ENCODE results near the gene ANKRD44.

Gene ANKRD44

GRCh38 chr2:196956069-196956468, 354.5 kb downstream of the ANKRD44 start:
- H3K27me3 ChIP-seq (ENCODE audit: insufficient read depth, low read length, poor library complexity): no peaks in the 10 kb centered on the region
- no peak for DNase-seq
- no peak for TF ChIP-seq CTCF (IDR thresholded peaks at IDR 0.05; ENCODE audit: borderline replicate concordance, extremely low read depth, low read length, poor library complexity, severe bottlenecking)
- no peaks in the 10 kb centered on the region for H3K9me3 ChIP-seq (ENCODE audit: insufficient read depth, low read length, severe bottlenecking)
- H3K4me2 ChIP-seq (ENCODE audit: insufficient read depth, low read length): no peak overlapping the region
- H3K4me1 ChIP-seq (ENCODE audit: insufficient read depth, low read length): no peaks in the 10 kb centered on the region
- H3K9ac ChIP-seq (ENCODE audit: low read depth, low read length): no peak overlapping the region
- no peak overlapping the region for H3K27ac ChIP-seq (ENCODE audit: low read length)
- no peak overlapping the region for H2AFZ ChIP-seq (ENCODE audit: low read depth, low read length)
- no peak for ATAC-seq (ENCODE audit: insufficient read depth, low read depth)
- no peak overlapping the region for H3K4me3 ChIP-seq (ENCODE audit: low read depth in 1 of 2, low read length in 2 of 2)
- no peaks in the 10 kb centered on the region for H3K79me2 ChIP-seq (ENCODE audit: insufficient read depth, low read length)
- no peaks in the 10 kb centered on the region for H3K36me3 ChIP-seq (ENCODE audit: insufficient read depth, low read length)
- no peaks in the 10 kb centered on the region for H4K20me1 ChIP-seq (ENCODE audit: insufficient read depth, low read length)

DNA sequence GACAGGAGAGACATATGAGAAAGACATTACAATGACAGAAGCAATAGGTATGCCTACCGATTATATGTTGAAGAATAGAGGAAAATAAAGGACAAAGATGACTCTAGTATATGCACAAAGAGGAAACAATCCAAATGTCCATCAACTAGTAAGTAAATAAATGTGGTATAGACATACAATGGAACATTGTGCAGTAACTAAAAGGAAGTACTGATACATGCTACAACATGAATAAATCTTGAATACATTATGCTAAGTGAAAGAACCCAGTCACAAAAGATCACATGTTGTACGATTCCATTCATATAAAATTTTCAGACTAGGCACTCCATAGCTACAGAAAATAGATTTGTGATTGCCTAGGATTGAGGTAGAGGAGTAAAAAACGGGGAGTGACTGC, 355.5 kb downstream of the ANKRD44 start:
- TF ChIP-seq CTCF (IDR thresholded peaks at IDR 0.05; ENCODE audit: borderline replicate concordance, extremely low read depth, low read length, poor library complexity, severe bottlenecking) (no peak), EZH2 (IDR thresholded peaks at IDR 0.05; ENCODE audit: borderline replicate concordance, low read depth, low read length, severe bottlenecking) (no peak)
- no peak overlapping the region for H2AFZ ChIP-seq (ENCODE audit: low read depth, low read length)
- H3K79me2 ChIP-seq (ENCODE audit: insufficient read depth, low read length): no peaks in the 10 kb centered on the region
- no peaks in the 10 kb centered on the region for H3K9me3 ChIP-seq (ENCODE audit: insufficient read depth, low read length, severe bottlenecking)
- no peaks in the 10 kb centered on the region for H3K4me1 ChIP-seq (ENCODE audit: insufficient read depth, low read length)
- H3K36me3 ChIP-seq (ENCODE audit: insufficient read depth, low read length): no peaks in the 10 kb centered on the region
- no peaks in the 10 kb centered on the region for H3K27me3 ChIP-seq (ENCODE audit: insufficient read depth, low read length, poor library complexity)
- no peak for ATAC-seq (ENCODE audit: insufficient read depth, low read depth)
- no peak overlapping the region for H3K27ac ChIP-seq (ENCODE audit: low read length)
- H3K9ac ChIP-seq (ENCODE audit: low read depth, low read length): no peak overlapping the region
- no peak overlapping the region for H3K4me3 ChIP-seq (ENCODE audit: low read depth in 1 of 2, low read length in 2 of 2)
- DNase-seq: no peak
- H4K20me1 ChIP-seq (ENCODE audit: insufficient read depth, low read length): no peaks in the 10 kb centered on the region
- no peak overlapping the region for H3K4me2 ChIP-seq (ENCODE audit: insufficient read depth, low read length)

DNA sequence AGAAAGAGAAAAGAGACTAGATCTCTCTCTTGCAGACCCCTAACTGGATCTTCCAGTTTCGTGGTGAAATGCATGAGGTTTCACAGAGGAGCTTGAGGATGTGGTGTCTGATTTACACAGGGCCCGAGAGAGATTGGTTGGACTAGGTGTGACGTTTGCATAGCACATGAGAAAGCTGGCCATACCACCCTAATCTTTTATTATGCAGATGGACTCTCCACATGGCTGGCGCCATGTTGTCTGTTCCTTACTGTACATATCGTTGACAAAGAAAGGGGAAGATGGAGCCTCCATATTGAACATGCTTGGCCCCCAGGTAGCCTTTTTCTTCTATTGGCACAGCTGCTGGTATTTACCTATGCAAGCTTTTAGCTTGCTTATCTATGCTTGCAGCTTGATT, 356.6 kb downstream of the ANKRD44 start:
- H3K4me2 ChIP-seq (ENCODE audit: insufficient read depth, low read length): no peak overlapping the region
- H3K36me3 ChIP-seq (ENCODE audit: insufficient read depth, low read length): no peaks in the 10 kb centered on the region
- DNase-seq (no peak), ATAC-seq (ENCODE audit: insufficient read depth, low read depth) (peak; percentile 48; the same call in 1 of the 3 replicates)
- H3K4me3 ChIP-seq (ENCODE audit: low read depth in 1 of 2, low read length in 2 of 2): no peak overlapping the region
- H3K9ac ChIP-seq (ENCODE audit: low read depth, low read length): no peak overlapping the region
- no peaks in the 10 kb centered on the region for H3K79me2 ChIP-seq (ENCODE audit: insufficient read depth, low read length)
- H2AFZ ChIP-seq (ENCODE audit: low read depth, low read length): no peak overlapping the region
- H3K9me3 ChIP-seq (ENCODE audit: insufficient read depth, low read length, severe bottlenecking): no peaks in the 10 kb centered on the region
- no peak overlapping the region for H3K27ac ChIP-seq (ENCODE audit: low read length)
- H3K27me3 ChIP-seq (ENCODE audit: insufficient read depth, low read length, poor library complexity): no peaks in the 10 kb centered on the region
- peaks cover 3% of the 10 kb centered on the region; the same call in 1 of the 2 replicates for H3K4me1 ChIP-seq (ENCODE audit: insufficient read depth, low read length)
- TF ChIP-seq CTCF (IDR thresholded peaks at IDR 0.05; ENCODE audit: borderline replicate concordance, extremely low read depth, low read length, poor library complexity, severe bottlenecking): no peak
- TF ChIP-seq EZH2 (IDR thresholded peaks at IDR 0.05; ENCODE audit: borderline replicate concordance, low read depth, low read length, severe bottlenecking): no peak
- H4K20me1 ChIP-seq (ENCODE audit: insufficient read depth, low read length): no peaks in the 10 kb centered on the region

DNA sequence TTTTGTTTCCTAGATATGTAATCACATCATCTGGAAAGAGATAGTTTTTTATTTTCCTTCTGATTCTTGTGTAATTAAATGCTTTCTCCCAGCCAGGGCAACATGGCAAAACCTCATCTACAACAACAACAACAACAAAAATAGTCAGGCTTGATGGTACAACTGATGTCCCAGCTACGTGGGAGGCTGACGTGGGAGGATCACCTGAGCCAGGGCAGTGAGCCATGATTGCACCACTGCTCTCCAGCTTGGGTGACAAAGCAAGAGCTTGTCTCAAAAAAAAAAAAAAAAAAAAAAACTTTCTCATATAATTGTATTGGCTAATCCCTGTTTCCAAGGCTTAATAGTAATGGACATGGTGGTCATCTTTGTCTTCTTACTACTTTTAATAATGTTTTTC, 357.6 kb downstream of the ANKRD44 start:
- H3K36me3 ChIP-seq (ENCODE audit: insufficient read depth, low read length): no peaks in the 10 kb centered on the region
- no peaks in the 10 kb centered on the region for H3K9me3 ChIP-seq (ENCODE audit: insufficient read depth, low read length, severe bottlenecking)
- H3K27ac ChIP-seq (ENCODE audit: low read length): no peak overlapping the region
- no peaks in the 10 kb centered on the region for H4K20me1 ChIP-seq (ENCODE audit: insufficient read depth, low read length)
- no peak for TF ChIP-seq CTCF (IDR thresholded peaks at IDR 0.05; ENCODE audit: borderline replicate concordance, extremely low read depth, low read length, poor library complexity, severe bottlenecking)
- TF ChIP-seq EZH2 (IDR thresholded peaks at IDR 0.05; ENCODE audit: borderline replicate concordance, low read depth, low read length, severe bottlenecking): no peak
- H3K4me2 ChIP-seq (ENCODE audit: insufficient read depth, low read length): no peak overlapping the region
- no peak for ATAC-seq (ENCODE audit: insufficient read depth, low read depth)
- no peak overlapping the region for H3K4me3 ChIP-seq (ENCODE audit: low read depth in 1 of 2, low read length in 2 of 2)
- H3K27me3 ChIP-seq (ENCODE audit: insufficient read depth, low read length, poor library complexity): no peaks in the 10 kb centered on the region
- peaks cover 4% of the 10 kb centered on the region; the same call in 1 of the 2 replicates for H3K4me1 ChIP-seq (ENCODE audit: insufficient read depth, low read length)
- no peak overlapping the region for H2AFZ ChIP-seq (ENCODE audit: low read depth, low read length)
- H3K9ac ChIP-seq (ENCODE audit: low read depth, low read length): no peak overlapping the region
- DNase-seq: no peak
- H3K79me2 ChIP-seq (ENCODE audit: insufficient read depth, low read length): no peaks in the 10 kb centered on the region
